ENCODE results near the gene TBCA.

GRCh38 chr5:77651343-77651742 lies 124.8 kb downstream of the TBCA start:
- TF ChIP-seq POLR2A (IDR thresholded peaks at IDR 0.05; ENCODE audit: low read depth) (no peak), CTCF (IDR thresholded peaks at IDR 0.05) (no peak), POLR2AphosphoS5 (IDR thresholded peaks at IDR 0.05) (no peak), EP300 (IDR thresholded peaks at IDR 0.05) (no peak)
